ENCODE data around the gene FBXO41. TPM values are rescaled to one million over a fixed set of nuclear protein-coding genes. Genes with fewer than 3 reads are reported as not detected.

The FBXO41 gene
- total RNA-seq, 3 donors from 2014 or later (not counting 1 experiment from before 2014, with no cell fraction given): 11.5 to 16.4 (median 13.8) TPM

- intact Hi-C loops (cut with micrococcal nuclease): no loop called here
- Histone ChIP-seq H3K4me3 (ENCODE audit: low read length) (no peak overlapping the region), H3K9me3 (ENCODE audit: control insufficient read depth, insufficient read depth, low read length) (no peaks in the 10 kb centered on the region), H3K27me3 (ENCODE audit: control insufficient read depth, insufficient read depth, low read length) (peaks cover 7% of the 10 kb centered on the region), H3K27ac (ENCODE audit: low read length) (no peak overlapping the region), H3K36me3 (ENCODE audit: control insufficient read depth, insufficient read depth, low read length) (no peaks in the 10 kb centered on the region), H3K4me1 (ENCODE audit: control insufficient read depth, insufficient read depth, low read length) (no peaks in the 10 kb centered on the region)
- no peak for ATAC-seq
- TF ChIP-seq, protein P1, sequence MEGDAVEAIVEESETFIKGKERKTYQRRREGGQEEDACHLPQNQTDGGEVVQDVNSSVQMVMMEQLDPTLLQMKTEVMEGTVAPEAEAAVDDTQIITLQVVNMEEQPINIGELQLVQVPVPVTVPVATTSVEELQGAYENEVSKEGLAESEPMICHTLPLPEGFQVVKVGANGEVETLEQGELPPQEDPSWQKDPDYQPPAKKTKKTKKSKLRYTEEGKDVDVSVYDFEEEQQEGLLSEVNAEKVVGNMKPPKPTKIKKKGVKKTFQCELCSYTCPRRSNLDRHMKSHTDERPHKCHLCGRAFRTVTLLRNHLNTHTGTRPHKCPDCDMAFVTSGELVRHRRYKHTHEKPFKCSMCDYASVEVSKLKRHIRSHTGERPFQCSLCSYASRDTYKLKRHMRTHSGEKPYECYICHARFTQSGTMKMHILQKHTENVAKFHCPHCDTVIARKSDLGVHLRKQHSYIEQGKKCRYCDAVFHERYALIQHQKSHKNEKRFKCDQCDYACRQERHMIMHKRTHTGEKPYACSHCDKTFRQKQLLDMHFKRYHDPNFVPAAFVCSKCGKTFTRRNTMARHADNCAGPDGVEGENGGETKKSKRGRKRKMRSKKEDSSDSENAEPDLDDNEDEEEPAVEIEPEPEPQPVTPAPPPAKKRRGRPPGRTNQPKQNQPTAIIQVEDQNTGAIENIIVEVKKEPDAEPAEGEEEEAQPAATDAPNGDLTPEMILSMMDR (IDR thresholded peaks at IDR 0.05): no peak
- Mint-ChIP-seq H3K27me3 (ENCODE audit: low read depth in 2 of 2) (peaks cover 36 to 76% of the 10 kb centered on the region in 2 donors), H3K27ac (no peak overlapping the region), H3K9me3 (no peaks in the 10 kb centered on the region), H3K36me3 (no peaks in the 10 kb centered on the region), H3K4me3 (no peak overlapping the region), H3K4me1 (no peaks in the 10 kb centered on the region)
- 76% methylated on average over 3 of the region's 4 CpGs for WGBS (ENCODE audit: insufficient coverage)
- DNase-seq: no peak
Measured at GRCh38 chr2:73301636-73302035, 17.4 kb upstream of the FBXO41 start.

GRCh38 chr2:73300926-73301325 lies 16.6 kb upstream of the FBXO41 start:
- Mint-ChIP-seq H3K9me3 (no peaks in the 10 kb centered on the region), H3K36me3 (no peaks in the 10 kb centered on the region), H3K27me3 (ENCODE audit: low read depth in 2 of 2) (peaks cover 42 to 78% of the 10 kb centered on the region in 2 donors), H3K27ac (no peak overlapping the region), H3K4me1 (no peaks in the 10 kb centered on the region), H3K4me3 (no peak overlapping the region)
- 77% methylated on average over 3 of the region's 3 CpGs for WGBS (ENCODE audit: insufficient coverage)
- DNase-seq (no peak), ATAC-seq (no peak)
- intact Hi-C loops (cut with micrococcal nuclease): no loop called here
- Histone ChIP-seq H3K4me3 (ENCODE audit: low read length) (no peak overlapping the region), H3K9me3 (ENCODE audit: control insufficient read depth, insufficient read depth, low read length) (no peaks in the 10 kb centered on the region), H3K4me1 (ENCODE audit: control insufficient read depth, insufficient read depth, low read length) (no peaks in the 10 kb centered on the region), H3K36me3 (ENCODE audit: control insufficient read depth, insufficient read depth, low read length) (no peaks in the 10 kb centered on the region), H3K27me3 (ENCODE audit: control insufficient read depth, insufficient read depth, low read length) (peaks cover 9% of the 10 kb centered on the region), H3K27ac (ENCODE audit: low read length) (no peak overlapping the region)
- TF ChIP-seq, protein P1 (IDR thresholded peaks at IDR 0.05): no peak

GRCh38 chr2:73297586-73297985 lies 13.3 kb upstream of the FBXO41 start:
- ATAC-seq (no peak), DNase-seq (no peak)
- peaks cover 8% of the 10 kb centered on the region for H3K4me1 ChIP-seq (ENCODE audit: control insufficient read depth, insufficient read depth, low read length)
- Mint-ChIP-seq H3K4me3 (no peak overlapping the region), H3K27ac (no peak overlapping the region), H3K27me3 (ENCODE audit: low read depth in 2 of 2) (peaks cover 46 to 69% of the 10 kb centered on the region in 2 donors), H3K4me1 (no peaks in the 10 kb centered on the region), H3K9me3 (no peaks in the 10 kb centered on the region), H3K36me3 (no peaks in the 10 kb centered on the region)
- 46% methylated on average over 2 of the region's 4 CpGs for WGBS (ENCODE audit: insufficient coverage)
- no peaks in the 10 kb centered on the region for H3K9me3 ChIP-seq (ENCODE audit: control insufficient read depth, insufficient read depth, low read length)
- TF ChIP-seq, protein P1 (IDR thresholded peaks at IDR 0.05): no peak
- intact Hi-C loops (cut with micrococcal nuclease): no loop called here
- no peaks in the 10 kb centered on the region for H3K36me3 ChIP-seq (ENCODE audit: control insufficient read depth, insufficient read depth, low read length)
- peaks cover 36% of the 10 kb centered on the region for H3K27me3 ChIP-seq (ENCODE audit: control insufficient read depth, insufficient read depth, low read length)
- no peak overlapping the region for H3K4me3 ChIP-seq (ENCODE audit: low read length)
- H3K27ac ChIP-seq (ENCODE audit: low read length): no peak overlapping the region

DNA sequence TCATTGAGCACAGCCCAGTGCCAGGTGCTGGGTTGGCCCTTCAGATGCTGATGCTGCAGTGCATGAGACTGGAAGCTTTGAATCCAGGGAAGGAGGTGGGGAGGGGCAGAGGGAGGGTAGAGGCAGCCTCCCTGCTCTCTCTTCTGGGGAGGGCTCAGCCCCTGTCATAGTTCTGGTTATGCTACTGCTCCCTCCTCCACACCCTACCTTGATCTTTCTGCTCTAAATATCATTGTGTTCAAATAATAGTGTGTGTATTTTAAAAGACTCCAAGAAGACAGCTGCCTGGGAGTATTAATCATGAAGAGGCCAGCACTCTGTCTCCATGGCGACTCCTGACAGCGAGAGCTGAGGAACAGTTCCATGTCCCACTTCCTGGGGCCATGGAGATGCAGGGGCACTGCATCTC lies 12.9 kb upstream of the FBXO41 start:
- 26% methylated on average over 2 of the region's 2 CpGs for WGBS (ENCODE audit: insufficient coverage)
- no peaks in the 10 kb centered on the region for H3K36me3 ChIP-seq (ENCODE audit: control insufficient read depth, insufficient read depth, low read length)
- ATAC-seq (no peak), DNase-seq (no peak)
- Mint-ChIP-seq H3K4me3 (no peak overlapping the region), H3K36me3 (no peaks in the 10 kb centered on the region), H3K4me1 (no peaks in the 10 kb centered on the region), H3K27me3 (ENCODE audit: low read depth in 2 of 2) (peaks cover 51 to 64% of the 10 kb centered on the region in 2 donors), H3K27ac (no peak overlapping the region), H3K9me3 (no peaks in the 10 kb centered on the region)
- peaks cover 40% of the 10 kb centered on the region for H3K27me3 ChIP-seq (ENCODE audit: control insufficient read depth, insufficient read depth, low read length)
- intact Hi-C loops (cut with micrococcal nuclease): no loop called here
- no peak overlapping the region for H3K27ac ChIP-seq (ENCODE audit: low read length)
- H3K9me3 ChIP-seq (ENCODE audit: control insufficient read depth, insufficient read depth, low read length): no peaks in the 10 kb centered on the region
- TF ChIP-seq, protein P1 (IDR thresholded peaks at IDR 0.05): no peak
- H3K4me1 ChIP-seq (ENCODE audit: control insufficient read depth, insufficient read depth, low read length): peaks cover 13% of the 10 kb centered on the region
- no peak overlapping the region for H3K4me3 ChIP-seq (ENCODE audit: low read length)
